VCaP (cell line): ENCODE results near the gene RSAD1.

Experiments
- H3K27ac ChIP-seq: fragments of 450-650 bp; 2 replicates; pipeline ENCODE4 v1.5.1; 2017
- TF ChIP-seq, protein P1 (sequence below): fragments of 450-650 bp; conservative IDR thresholded peaks from 2 replicates; pipeline ENCODE4 v1.5.1; 2017; ENCODE audit warnings: mild to moderate bottlenecking, moderate library complexity

RSAD1 gene

DNA sequence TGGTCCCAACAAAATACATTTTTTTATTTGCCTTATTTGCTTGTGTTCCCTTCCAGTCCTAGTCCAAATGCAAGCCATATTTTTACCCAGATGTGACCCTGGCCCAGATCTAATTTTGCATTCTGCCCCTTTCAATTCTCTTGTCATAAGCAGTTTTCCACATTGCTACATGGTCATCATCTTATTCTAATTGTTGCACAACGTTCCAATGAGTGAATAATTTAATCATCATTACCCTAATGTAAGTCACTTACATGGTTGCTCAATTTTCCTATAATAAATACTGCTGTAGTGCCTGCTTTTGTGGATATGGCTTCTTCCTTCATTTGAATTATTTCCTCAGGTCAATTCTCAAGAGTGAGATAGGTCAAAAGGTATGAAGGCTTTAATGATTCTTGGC, 12.8 kb downstream of the RSAD1 start:
- no peak overlapping the region for H3K27ac ChIP-seq
- TF ChIP-seq, protein P1, sequence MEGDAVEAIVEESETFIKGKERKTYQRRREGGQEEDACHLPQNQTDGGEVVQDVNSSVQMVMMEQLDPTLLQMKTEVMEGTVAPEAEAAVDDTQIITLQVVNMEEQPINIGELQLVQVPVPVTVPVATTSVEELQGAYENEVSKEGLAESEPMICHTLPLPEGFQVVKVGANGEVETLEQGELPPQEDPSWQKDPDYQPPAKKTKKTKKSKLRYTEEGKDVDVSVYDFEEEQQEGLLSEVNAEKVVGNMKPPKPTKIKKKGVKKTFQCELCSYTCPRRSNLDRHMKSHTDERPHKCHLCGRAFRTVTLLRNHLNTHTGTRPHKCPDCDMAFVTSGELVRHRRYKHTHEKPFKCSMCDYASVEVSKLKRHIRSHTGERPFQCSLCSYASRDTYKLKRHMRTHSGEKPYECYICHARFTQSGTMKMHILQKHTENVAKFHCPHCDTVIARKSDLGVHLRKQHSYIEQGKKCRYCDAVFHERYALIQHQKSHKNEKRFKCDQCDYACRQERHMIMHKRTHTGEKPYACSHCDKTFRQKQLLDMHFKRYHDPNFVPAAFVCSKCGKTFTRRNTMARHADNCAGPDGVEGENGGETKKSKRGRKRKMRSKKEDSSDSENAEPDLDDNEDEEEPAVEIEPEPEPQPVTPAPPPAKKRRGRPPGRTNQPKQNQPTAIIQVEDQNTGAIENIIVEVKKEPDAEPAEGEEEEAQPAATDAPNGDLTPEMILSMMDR, result no peak

DNA sequence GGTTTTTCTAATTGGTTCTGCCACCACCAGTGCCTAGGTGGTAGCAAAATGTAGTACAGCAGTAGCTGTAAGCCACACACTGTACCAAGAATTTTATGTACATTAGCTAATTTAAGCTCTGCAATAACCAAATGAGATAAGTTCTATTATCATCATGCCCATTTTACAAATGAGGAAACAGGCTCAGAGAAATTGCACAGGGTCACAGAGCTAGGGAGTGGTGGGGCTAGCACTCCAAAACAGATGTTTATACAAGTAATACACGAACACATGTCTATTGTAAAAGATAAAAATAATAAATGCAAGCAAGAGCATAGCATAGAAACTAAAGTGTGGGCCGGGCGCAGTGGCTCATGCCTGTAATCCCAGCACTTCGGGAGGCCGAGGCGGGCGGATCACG, 13.6 kb downstream of the RSAD1 start:
- no peak overlapping the region for H3K27ac ChIP-seq
- TF ChIP-seq, protein P1, result no peak

GRCh38 chr17:50493744-50494143, 15.1 kb downstream of the RSAD1 start:
- TF ChIP-seq, protein P1, result no peak
- H3K27ac ChIP-seq, result no peak overlapping the region

DNA sequence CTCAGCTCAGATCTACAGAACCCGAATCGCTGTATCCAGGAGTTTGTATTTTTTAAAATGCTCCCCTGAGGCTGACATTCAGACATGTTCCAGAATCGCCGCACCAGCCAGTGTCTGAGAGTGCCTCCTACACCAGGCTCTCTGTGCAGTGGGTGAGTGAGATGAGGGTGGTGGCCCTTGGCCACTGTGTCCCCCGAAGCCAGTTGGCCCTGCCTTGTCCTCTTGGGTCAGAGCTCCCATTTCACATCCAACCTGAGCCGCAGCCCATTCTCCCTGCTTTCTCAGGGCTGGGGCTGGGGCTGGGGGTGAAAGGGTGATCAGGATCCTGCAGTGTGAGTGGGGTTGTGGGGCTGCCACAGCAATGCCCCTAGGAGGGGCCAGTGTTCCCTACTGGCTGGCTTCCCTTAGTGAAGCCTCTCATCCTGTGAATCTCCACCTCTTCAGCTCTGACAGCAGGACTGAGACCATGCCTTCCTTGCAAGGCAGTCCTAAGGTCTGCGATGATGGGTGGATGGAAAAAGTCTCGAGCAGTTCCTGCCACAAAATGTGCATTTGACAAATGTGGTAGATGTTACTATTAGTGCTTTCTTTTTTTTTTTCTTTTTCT, 16.7 kb downstream of the RSAD1 start:
- TF ChIP-seq, protein P1, result no peak
- H3K27ac ChIP-seq, result no peak overlapping the region

- H3K27ac ChIP-seq, result no peak overlapping the region
- TF ChIP-seq, protein P1, result no peak
Measured at GRCh38 chr17:50495918-50496317, 17.3 kb downstream of the RSAD1 start.

- H3K27ac ChIP-seq, result no peak overlapping the region
- TF ChIP-seq, protein P1, result no peak
Measured at GRCh38 chr17:50498021-50498874, 19.6 kb downstream of the RSAD1 start.

DNA sequence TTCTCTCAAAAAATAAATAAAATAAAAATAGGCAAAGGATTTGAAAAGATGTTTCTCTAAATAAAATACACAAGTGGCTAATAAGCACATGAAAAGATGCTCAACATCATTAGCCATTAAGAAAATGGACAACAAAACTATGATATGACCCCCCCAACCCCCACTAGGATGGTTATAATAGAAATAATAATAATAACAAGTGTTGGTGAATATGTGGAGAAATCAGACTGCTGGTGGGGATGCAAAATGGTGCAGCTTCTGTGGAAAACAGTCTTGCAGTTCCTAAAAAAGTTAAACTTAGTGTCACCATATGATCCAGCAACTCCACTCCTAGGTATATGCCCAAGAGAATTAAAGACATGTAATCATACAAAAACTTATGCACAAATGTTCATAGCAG, 20.6 kb downstream of the RSAD1 start:
- no peak overlapping the region for H3K27ac ChIP-seq
- TF ChIP-seq, protein P1, result no peak
